ENCODE measurements around the gene SEMA6A.

Gene SEMA6A

DNA sequence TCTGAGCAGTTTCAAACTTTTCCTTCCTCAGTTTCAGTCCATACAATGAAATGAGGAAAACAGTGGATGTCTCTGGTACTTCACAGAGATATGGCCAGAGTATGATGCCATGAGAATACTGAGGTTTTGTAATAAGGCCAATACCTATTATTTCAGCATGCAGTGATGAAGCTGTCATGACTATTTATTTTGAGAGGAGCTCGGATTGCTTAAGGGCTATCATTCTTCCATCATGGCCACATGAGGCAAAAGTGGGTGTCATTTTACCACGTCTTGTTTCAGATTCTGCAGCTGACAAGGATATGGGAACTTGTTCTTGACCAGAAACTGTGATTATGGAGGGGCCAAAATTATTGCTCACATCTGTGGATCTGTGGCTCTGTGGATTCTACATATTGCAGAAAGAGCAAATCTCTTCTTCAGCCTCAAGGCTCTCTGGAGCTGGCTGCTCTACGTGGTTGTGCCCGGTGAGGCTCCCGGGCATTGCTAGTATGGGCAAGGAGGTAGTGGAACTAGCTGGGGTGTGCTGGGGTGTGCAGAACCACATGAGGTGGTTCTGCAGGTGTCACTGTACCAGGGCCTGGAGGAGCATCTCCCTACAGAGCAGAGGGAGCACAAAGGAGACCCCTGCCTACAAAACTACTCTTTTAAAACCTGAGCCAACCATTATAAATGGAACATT lies 180.3 kb downstream of the SEMA6A start:
- DNase-seq, result no peak

Measured in activated CD4-positive, alpha-beta T cell treated with anti-CD3 and anti-CD28 coated beads, Interleukin-2, Interleukin-6, amounts not matched to agents 100 ng/mL and 50 ng/mL, durations not matched to agents 16 hours and 8 hours (primary cell).